B cell (primary cell): ENCODE measurements around the gene ABCA7. TPM values are rescaled to one million over a fixed set of nuclear protein-coding genes. Genes with fewer than 3 reads are reported as not detected.

Experiments used
- ATAC-seq: fragments of 200-7000 bp; cut with Tn5 transposase; one replicate; pipeline ENCODE4 v1.10.0; 2021; ENCODE audit warnings: low read depth, mild to moderate bottlenecking, moderate number of reproducible peaks, moderate library complexity
- CTCF ChIA-PET: fragments of 350-600 bp; sonication (Branson Sonifier 250); formaldehyde crosslinking; loops from one replicate; lab custom pipeline; 2021; ENCODE audit warnings: antibody characterized with exemption, inconsistent platforms; lab: Charles Lee
- POLR2A ChIA-PET: fragments of 350-600 bp; sonication (Branson Sonifier 250); formaldehyde crosslinking; loops from one replicate; lab custom pipeline; 2021; ENCODE audit warnings: antibody characterized with exemption; lab: Charles Lee
- DNase-seq: peaks from one replicate; pipeline ENCODE4 v3.0.0; 2013
- H2AFZ ChIP-seq: 2 replicates; pipeline ENCODE4 v1.6.1; 2012; ENCODE audit warnings: mild to moderate bottlenecking, low read depth, low read length; ENCODE audit not compliant: insufficient read depth, poor library complexity, severe bottlenecking
- H3K27ac ChIP-seq, 2 donors: 1 replicate in 1 of 2; 2 replicates in 1 of 2; pipeline ENCODE4 v1.5.1; 2012 to 2013; ENCODE audit warnings: low read length in 2 of 2, mild to moderate bottlenecking in 2 of 2, moderate library complexity in 1 of 2
- H3K27me3 ChIP-seq, 4 experiments: fragments of 200-600 bp in 1 of 4; sonication (generic) in 1 of 4; replicated peaks in 1 of 4; 1 replicate in 2 of 4; 2 replicates in 2 of 4; pipeline versions ENCODE4 v1.6.1 to v1.7.0; 2013 to 2016; ENCODE audit warnings: low read length in 3 of 4, mild to moderate bottlenecking in 2 of 4, mixed read lengths in 1 of 4, moderate library complexity in 1 of 4; ENCODE audit not compliant: insufficient read depth in 4 of 4, control insufficient read depth in 3 of 4; ENCODE audit errors: control extremely low read depth in 1 of 4
- H3K36me3 ChIP-seq, 2 experiments: replicated peaks in 1 of 2; 1 replicate in 1 of 2; 2 replicates in 1 of 2; pipeline versions ENCODE4 v1.6.1 to v1.7.1; 2013; ENCODE audit warnings: low read length in 1 of 2; ENCODE audit not compliant: insufficient read depth in 2 of 2, control insufficient read depth in 1 of 2; ENCODE audit errors: control extremely low read depth in 1 of 2, extremely low read depth in 1 of 2
- H3K4me1 ChIP-seq, 2 donors: fragments of 200-600 bp in 1 of 2; sonication (generic) in 1 of 2; 1 replicate in 1 of 2; 2 replicates in 1 of 2; pipeline versions ENCODE4 v1.5.1 to v1.6.1; 2013 to 2017; ENCODE audit warnings: low read length in 2 of 2; ENCODE audit not compliant: control insufficient read depth in 2 of 2, insufficient read depth in 2 of 2
- H3K4me2 ChIP-seq: replicated peaks from 2 replicates; pipeline ENCODE3; 2012; ENCODE audit warnings: mild to moderate bottlenecking, low read depth, low read length; ENCODE audit not compliant: poor library complexity, severe bottlenecking
- H3K4me3 ChIP-seq, 5 experiments: fragments of 200-600 bp in 1 of 5; sonication (generic) in 1 of 5; 1 replicate in 3 of 5; 2 replicates in 2 of 5; pipeline versions ENCODE4 v1.5.1 to v1.7.0; 2011 to 2016; ENCODE audit warnings: low read length in 4 of 5, mild to moderate bottlenecking in 4 of 5, low read depth in 2 of 5, control low read depth in 1 of 5, moderate library complexity in 1 of 5; ENCODE audit not compliant: insufficient read depth in 1 of 5; ENCODE audit errors: control extremely low read depth in 1 of 5, extremely low read depth in 1 of 5
- H3K79me2 ChIP-seq: fragments of 200-600 bp; sonication (generic); one replicate; pipeline ENCODE4 v1.6.0; 2016; ENCODE audit warnings: low read length; ENCODE audit not compliant: control insufficient read depth, insufficient read depth
- H3K9ac ChIP-seq: fragments of 200-600 bp; sonication (generic); 2 replicates; pipeline ENCODE4 v1.6.1; 2017; ENCODE audit warnings: mild to moderate bottlenecking, low read length, moderate library complexity
- H3K9me3 ChIP-seq, 3 donors: one replicate each; pipeline versions ENCODE4 v1.6.1 to v1.7.1; 2013; ENCODE audit warnings: low read length in 2 of 3; ENCODE audit not compliant: control insufficient read depth in 2 of 3, insufficient read depth in 1 of 3; ENCODE audit errors: control extremely low read depth in 1 of 3
- H4K20me1 ChIP-seq: 2 replicates; pipeline ENCODE4 v1.6.0; 2012; ENCODE audit warnings: mild to moderate bottlenecking, low read length; ENCODE audit not compliant: insufficient read depth, control insufficient read depth, poor library complexity, severe bottlenecking
- H3K27ac Mint-ChIP-seq: one replicate; pipeline ENCODE4 v1.8.0; 2021; ENCODE audit warnings: mixed read lengths
- H3K27me3 Mint-ChIP-seq: one replicate; pipeline ENCODE4 v1.8.0; 2021; ENCODE audit warnings: mixed read lengths
- H3K4me1 Mint-ChIP-seq: one replicate; pipeline ENCODE4 v1.8.0; 2021; ENCODE audit warnings: mixed read lengths
- H3K4me3 Mint-ChIP-seq: one replicate; pipeline ENCODE4 v1.8.0; 2021; ENCODE audit warnings: mixed read lengths
- H3K9me3 Mint-ChIP-seq: one replicate; pipeline ENCODE4 v1.8.0; 2022; ENCODE audit warnings: mixed read lengths; ENCODE audit not compliant: insufficient read depth
- CTCF ChIP-seq: fragments of 200-600 bp; IDR thresholded peaks from one replicate; pipeline ENCODE4 v1.8.0; 2022; ENCODE audit warnings: antibody characterized with exemption, mild to moderate bottlenecking
- EZH2 ChIP-seq: IDR thresholded peaks from 2 replicates; pipeline ENCODE4 v1.6.1; 2012; ENCODE audit warnings: borderline replicate concordance, low read depth, mild to moderate bottlenecking, moderate library complexity, low read length; ENCODE audit not compliant: insufficient read depth, poor library complexity, severe bottlenecking
- WGBS: methylation state at CpG from one replicate; pipeline ENCODE4 v1.1.5; 2013; ENCODE audit warnings: missing lambda C conversion rate; ENCODE audit not compliant: insufficient coverage; 5-methylcytosine and 5-hydroxymethylcytosine counted together
- intact Hi-C: fragments of 100-400 bp; cut with micrococcal nuclease; formaldehyde crosslinking; loops from one replicate; pipeline ENCODE4 v1.10.0; 2022
- polyA plus RNA-seq: library from polyadenylated mRNA; depleted of rRNA; stranded (reverse); fragments of >200 nt; gene quantifications from 2 replicates; pipeline ENCODE4 v1.2.3, GENCODE V29; 2012
- total RNA-seq, 2 donors: library from RNA; stranded (reverse); fragments of 120-200 nt in 1 of 2; gene quantifications; 1 replicate in 1 of 2; 2 replicates in 1 of 2; pipeline versions ENCODE4 v1.2.3 to v1.2.4, GENCODE V29; 2013 to 2022

The ABCA7 gene
- total and polyA plus RNA-seq, 2 donors (not counting 1 experiment from before 2014, with no cell fraction given), result 192 to 281 TPM

- peak overlapping the region; percentile 85 for H3K27ac Mint-ChIP-seq
- H3K27me3 ChIP-seq, result no peaks in the 10 kb centered on the region
- H3K4me1 ChIP-seq, result peaks cover 41 to 65% of the 10 kb centered on the region in 2 donors
- no peak for ATAC-seq
- peak overlapping the region; percentile 15 for H3K9ac ChIP-seq
- H3K79me2 ChIP-seq, result peaks cover 83% of the 10 kb centered on the region
- CTCF ChIA-PET, result interaction anchor here (0.5 kb wide), 1 partner anchor 14 kb away, joined by 3 read pairs; no protein-coding TSS in a partner anchor
- H3K4me3 Mint-ChIP-seq, result peak overlapping the region; percentile 79
- no peak for DNase-seq
- H3K4me3 ChIP-seq, result peak overlapping the region in 1 of 5 experiments; percentile 9
- peak overlapping the region; percentile 57 for H3K4me2 ChIP-seq
- intact Hi-C loops, result no loop called here
- no peaks in the 10 kb centered on the region for H3K9me3 ChIP-seq
- H2AFZ ChIP-seq, result no peak overlapping the region
- no peaks in the 10 kb centered on the region for H3K27me3 Mint-ChIP-seq
- TF ChIP-seq EZH2, result no peak
- TF ChIP-seq CTCF, result no peak
- no peak overlapping the region for H3K27ac ChIP-seq
- POLR2A ChIA-PET, result interaction anchor here (0.6 to 1.6 kb wide), 5 partner anchors 8 to 85 kb away, joined by 3 to 11 read pairs (median 6); partner anchors contain the start of gene CNN2
- WGBS, result 67% methylated on average over 24 of the region's 24 CpGs
- H3K4me1 Mint-ChIP-seq, result peaks cover 51% of the 10 kb centered on the region
- H3K9me3 Mint-ChIP-seq, result no peaks in the 10 kb centered on the region
- H4K20me1 ChIP-seq, result peaks cover 84% of the 10 kb centered on the region
- peaks cover 0 to 29% of the 10 kb centered on the region in 2 experiments for H3K36me3 ChIP-seq
Observed at GRCh38 chr19:1017115-1017905, 22.6 kb upstream of the ABCA7 start.

- DNase-seq (no peak), ATAC-seq (no peak)
- TF ChIP-seq EZH2 (no peak), CTCF (no peak)
- Histone ChIP-seq H3K4me3 (no peak overlapping the region), H3K9me3 (no peaks in the 10 kb centered on the region), H3K79me2 (peaks cover 81% of the 10 kb centered on the region), H3K4me2 (peak overlapping the region; percentile 57), H3K36me3 (peaks cover 0 to 24% of the 10 kb centered on the region in 2 experiments), H3K4me1 (peaks cover 41 to 65% of the 10 kb centered on the region in 2 donors), H2AFZ (no peak overlapping the region), H3K9ac (no peak overlapping the region), H3K27ac (no peak overlapping the region), H3K27me3 (no peaks in the 10 kb centered on the region), H4K20me1 (peaks cover 78% of the 10 kb centered on the region)
- Mint-ChIP-seq H3K27ac (no peak overlapping the region), H3K4me3 (peak overlapping the region; percentile 79), H3K4me1 (peaks cover 51% of the 10 kb centered on the region), H3K27me3 (no peaks in the 10 kb centered on the region), H3K9me3 (no peaks in the 10 kb centered on the region)
- intact Hi-C loops, result no loop called here
- WGBS, result 95% methylated on average over 9 of the region's 9 CpGs
- ChIA-PET POLR2A (interaction anchor here (0.6 to 1.6 kb wide), 4 partner anchors 9 to 1914 kb away, joined by 3 to 11 read pairs (median 6); no protein-coding TSS in a partner anchor), CTCF (interaction anchor here (1.6 kb wide), 1 partner anchor 223 kb away, joined by 6 read pairs; no protein-coding TSS in a partner anchor)
Observed at GRCh38 chr19:1017906-1018305, 22.0 kb upstream of the ABCA7 start.
